HepG2 (cell line): Measurements from ENCODE around the gene HES1. TPM values are rescaled to one million over a fixed set of nuclear protein-coding genes. Genes with fewer than 3 reads are reported as not detected.
A peak's percentile ranks its signal among the peaks of the same experiment; 100 is the strongest.

Source experiments
- ARID2 ChIP-seq: sonication (generic); formaldehyde crosslinking; IDR thresholded peaks from 2 replicates; pipeline ENCODE4 v1.8.1; 2022; ENCODE audit warnings: mild to moderate bottlenecking, missing genetic modification reagents, borderline replicate concordance
- ARID3A ChIP-seq: IDR thresholded peaks from 2 replicates; pipeline ENCODE4 v1.6.1; 2012; ENCODE audit warnings: low read depth, low read length, improper control_type of control experiment
- ARID5B ChIP-seq: IDR thresholded peaks from 2 replicates; pipeline ENCODE4 v1.4.0; 2020; ENCODE audit warnings: mild to moderate bottlenecking, missing genetic modification reagents
- DZIP1 ChIP-seq: sonication (generic); formaldehyde crosslinking; IDR thresholded peaks from 2 replicates; pipeline ENCODE4 v1.5.0; 2020; ENCODE audit warnings: mild to moderate bottlenecking, missing genetic modification reagents
- KDM4B ChIP-seq: sonication (generic); formaldehyde crosslinking; IDR thresholded peaks from 2 replicates; pipeline ENCODE4 v1.4.0; 2020; ENCODE audit warnings: missing genetic modification reagents
- MXI1 ChIP-seq: IDR thresholded peaks from 3 replicates; pipeline ENCODE4 v1.6.1; 2012; ENCODE audit warnings: low read depth, low read length, inconsistent platforms, borderline replicate concordance
- RBAK ChIP-seq: sonication (generic); formaldehyde crosslinking; IDR thresholded peaks from 2 replicates; pipeline ENCODE4 v1.5.1; 2020; ENCODE audit warnings: mild to moderate bottlenecking, missing genetic modification reagents
- REL ChIP-seq: sonication (generic); formaldehyde crosslinking; conservative IDR thresholded peaks from 2 replicates; pipeline ENCODE4 v1.8.0; 2022; ENCODE audit warnings: mild to moderate bottlenecking, missing genetic modification reagents, moderate library complexity
- SALL1 ChIP-seq: sonication (generic); formaldehyde crosslinking; IDR thresholded peaks from 2 replicates; pipeline ENCODE4 v1.8.0; 2022; ENCODE audit warnings: mild to moderate bottlenecking, missing genetic modification reagents
- ZBTB4 ChIP-seq: sonication (generic); formaldehyde crosslinking; IDR thresholded peaks from 2 replicates; pipeline ENCODE4 v1.4.0; 2020; ENCODE audit warnings: missing genetic modification reagents, mild to moderate bottlenecking, borderline replicate concordance
- ZNF256 ChIP-seq: sonication (generic); formaldehyde crosslinking; conservative IDR thresholded peaks from 2 replicates; pipeline ENCODE4 v1.4.0; 2020; ENCODE audit warnings: missing genetic modification reagents
- ZNF329 ChIP-seq: sonication (generic); formaldehyde crosslinking; IDR thresholded peaks from 2 replicates; pipeline ENCODE4 v1.9.0; 2021; ENCODE audit warnings: low read depth, mild to moderate bottlenecking, missing genetic modification reagents
- ZNF354B ChIP-seq: sonication (generic); formaldehyde crosslinking; IDR thresholded peaks from 2 replicates; pipeline ENCODE4 v1.8.0; 2022; ENCODE audit warnings: mild to moderate bottlenecking, missing genetic modification reagents
- ZNF513 ChIP-seq: sonication (generic); formaldehyde crosslinking; conservative IDR thresholded peaks from 2 replicates; pipeline ENCODE4 v1.5.0; 2020; ENCODE audit warnings: missing genetic modification reagents
- polyA plus RNA-seq, 8 experiments: library from polyadenylated mRNA; depleted of rRNA in 3 of 8; stranded (reverse) in 7 of 8; unstranded in 1 of 8; fragments of >200 nt; fragmentation: Illumina TruSeq in 4 of 8; extraction: Trizol in 4 of 8; gene quantifications; 2 replicates each; pipeline versions ENCODE4 v1.2.1 to v1.2.3, GENCODE V29; 2011 to 2016; ENCODE audit warnings: low read depth in 4 of 8, missing spikeins in 1 of 8, mixed read lengths in 1 of 8; ENCODE audit not compliant: insufficient read depth in 1 of 8
- total RNA-seq, 5 experiments: library from RNA; depleted of rRNA; stranded (reverse); fragments of >200 nt; fragmentation: Illumina TruSeq; extraction: Trizol; gene quantifications; 2 replicates each; pipeline ENCODE4 v1.2.3, GENCODE V29; 2016; ENCODE audit warnings: low read depth in 1 of 5

Gene HES1
- total and polyA plus RNA-seq, 2 of the 13 experiments (the other 11 are each of a cell fraction or from before 2014, with no cell fraction given) = 15.4 to 19.8 TPM

- peak; percentile 93 for TF ChIP-seq ARID5B
- TF ChIP-seq ARID2 (CRISPR knock-in tag) = no peak
- TF ChIP-seq ZNF354B (CRISPR knock-in tag) = peak; percentile 83; the same call in 1 of the 2 replicates
- peak; percentile 85; the same call in 2 of the 3 replicates for TF ChIP-seq MXI1
- TF ChIP-seq ZNF256 (CRISPR knock-in tag) = no peak
- no peak for TF ChIP-seq DZIP1 (CRISPR knock-in tag)
- TF ChIP-seq SALL1 (CRISPR knock-in tag) = peak; percentile 88
- TF ChIP-seq KDM4B (CRISPR knock-in tag) = peak; percentile 36
- TF ChIP-seq ARID3A = 0 out of 2 replicates have a peak, but pooled peaks have one; percentile 5
- TF ChIP-seq ZBTB4 (CRISPR knock-in tag) = 0 out of 2 replicates have a peak, but pooled peaks have one; percentile 16
- TF ChIP-seq REL (CRISPR knock-in tag) = peak; percentile 84; the same call in 1 of the 2 replicates
- TF ChIP-seq ZNF329 (CRISPR knock-in tag) = no peak
- TF ChIP-seq ZNF513 (CRISPR knock-in tag) = no peak
- no peak for TF ChIP-seq RBAK (CRISPR knock-in tag)
Measured at GRCh38 chr3:194134757-194135515, 1.0 kb upstream of the HES1 start (continued).
